ENCODE results near the gene PPIL1. TPM values are rescaled to one million over a fixed set of nuclear protein-coding genes. Genes with fewer than 3 reads are reported as not detected.

Gene PPIL1
- total RNA-seq, 4 donors from 2014 or later = 6.0 to 14.0 (median 6.4) TPM

GRCh38 chr6:36912030-36912454 is 37.4 kb upstream of the PPIL1 start:
- peak in 2 of 3 donors; percentile 44 to 59 for DNase-seq
- H3K27ac ChIP-seq = peak overlapping the region in 3 of 4 donors; percentile 35 to 63 (median 62)
- peaks cover 0 to 43% (median 0%) of the 10 kb centered on the region in 3 donors for H3K36me3 ChIP-seq
- no peaks in the 10 kb centered on the region for H3K27me3 ChIP-seq
- H3K4me3 ChIP-seq = no peak overlapping the region
- TF ChIP-seq CTCF (IDR thresholded peaks at IDR 0.05) (no peak), POLR2A (IDR thresholded peaks at IDR 0.05) (no peak)
- H3K4me1 ChIP-seq = peaks cover 0 to 15% (median 0%) of the 10 kb centered on the region in 4 donors
- no peaks in the 10 kb centered on the region for H3K9me3 ChIP-seq

GRCh38 chr6:36908747-36909146 is 34.1 kb upstream of the PPIL1 start:
- H3K4me1 ChIP-seq = peaks cover 0 to 10% (median 0%) of the 10 kb centered on the region in 4 donors
- no peak overlapping the region for H3K27ac ChIP-seq
- no peaks in the 10 kb centered on the region for H3K9me3 ChIP-seq
- no peak overlapping the region for H3K4me3 ChIP-seq
- H3K27me3 ChIP-seq = no peaks in the 10 kb centered on the region
- DNase-seq = no peak
- H3K36me3 ChIP-seq = peaks cover 0 to 42% (median 0%) of the 10 kb centered on the region in 3 donors
- TF ChIP-seq CTCF (IDR thresholded peaks at IDR 0.05) = no peak
- no peak for TF ChIP-seq POLR2A (IDR thresholded peaks at IDR 0.05)

GRCh38 chr6:36907781-36908180 is 33.2 kb upstream of the PPIL1 start:
- Histone ChIP-seq H3K27me3 (no peaks in the 10 kb centered on the region), H3K4me3 (no peak overlapping the region), H3K4me1 (no peaks in the 10 kb centered on the region), H3K9me3 (no peaks in the 10 kb centered on the region), H3K36me3 (peaks cover 0 to 47% (median 0%) of the 10 kb centered on the region in 3 donors), H3K27ac (no peak overlapping the region)
- DNase-seq = no peak
- TF ChIP-seq POLR2A (IDR thresholded peaks at IDR 0.05) (no peak), CTCF (IDR thresholded peaks at IDR 0.05) (no peak)

GRCh38 chr6:36906539-36907325 is 32.1 kb upstream of the PPIL1 start:
- Histone ChIP-seq H3K4me1 (no peaks in the 10 kb centered on the region), H3K4me3 (no peak overlapping the region), H3K27me3 (no peaks in the 10 kb centered on the region), H3K36me3 (peaks cover 0 to 57% (median 0%) of the 10 kb centered on the region in 3 donors), H3K27ac (peak overlapping the region in 1 of 4 donors; percentile 2), H3K9me3 (no peaks in the 10 kb centered on the region)
- TF ChIP-seq POLR2A (IDR thresholded peaks at IDR 0.05) = no peak
- TF ChIP-seq CTCF (IDR thresholded peaks at IDR 0.05) = no peak
- no peak for DNase-seq

GRCh38 chr6:36904851-36905393 is 30.3 kb upstream of the PPIL1 start:
- H3K27ac ChIP-seq = peak overlapping the region in 2 of 4 donors; percentile 3 to 44

More at GRCh38 chr6:36904851-36905393, 30.3 kb upstream of the PPIL1 start:
- TF ChIP-seq CTCF (IDR thresholded peaks at IDR 0.05) (no peak), POLR2A (IDR thresholded peaks at IDR 0.05) (no peak)
- H3K27me3 ChIP-seq = no peaks in the 10 kb centered on the region
- H3K36me3 ChIP-seq = peaks cover 0 to 66% (median 0%) of the 10 kb centered on the region in 3 donors
- DNase-seq = no peak
- H3K9me3 ChIP-seq = no peaks in the 10 kb centered on the region
- H3K4me1 ChIP-seq = no peaks in the 10 kb centered on the region
- no peak overlapping the region for H3K4me3 ChIP-seq

Data from Peyer's patch (tissue), 4 donors.